Breast epithelium (tissue), 4 donors: ENCODE data around the gene PLPPR3. TPM values are rescaled to one million over a fixed set of nuclear protein-coding genes. Genes with fewer than 3 reads are reported as not detected.
A peak's percentile ranks its signal among the peaks of the same experiment; 100 is the strongest.
"Not testable (repeated sequence)": the region's sequence is repeated elsewhere in the genome, so short reads cannot be mapped to it uniquely, and the experiment has no call there.

Source experiments
- DNase-seq, 2 donors: peaks; one replicate each; pipeline ENCODE4 v3.0.0-alpha.2; 2019; ENCODE audit warnings: low spot score in 2 of 2
- H3K27ac ChIP-seq, 2 donors: fragments of 200-600 bp; sonication (generic) in 1 of 2; one replicate each; pipeline ENCODE4 v1.5.1; 2016 to 2019; ENCODE audit warnings: mild to moderate bottlenecking in 1 of 2
- H3K27me3 ChIP-seq, 2 donors: fragments of 200-600 bp; sonication (generic) in 1 of 2; one replicate each; pipeline versions ENCODE4 v1.5.1 to v1.6.0; 2017 to 2019; ENCODE audit warnings: control low read depth in 1 of 2, mild to moderate bottlenecking in 1 of 2
- H3K36me3 ChIP-seq: fragments of 200-600 bp; one replicate; pipeline ENCODE4 v1.5.1; 2019
- H3K4me1 ChIP-seq, 2 donors: fragments of 200-600 bp; sonication (generic); one replicate each; pipeline ENCODE4 v1.5.1; 2016 to 2019; ENCODE audit warnings: control low read depth in 1 of 2
- H3K4me3 ChIP-seq, 3 donors: fragments of 200-600 bp; sonication (generic); 1 replicate in 2 of 3; 2 replicates in 1 of 3; pipeline ENCODE4 v1.5.1; 2016 to 2019; ENCODE audit warnings: mild to moderate bottlenecking in 3 of 3, moderate library complexity in 2 of 3
- H3K9me3 ChIP-seq, 2 donors: fragments of 200-600 bp; sonication (generic) in 1 of 2; one replicate each; pipeline ENCODE4 v1.5.1; 2016 to 2019; ENCODE audit warnings: control low read depth in 1 of 2
- POLR2A ChIP-seq: fragments of 450-650 bp; IDR thresholded peaks from one replicate; pipeline ENCODE4 v1.6.1; 2016; ENCODE audit warnings: antibody characterized with exemption, mild to moderate bottlenecking, moderate library complexity
- POLR2AphosphoS5 ChIP-seq, 3 donors: sonication (generic); formaldehyde crosslinking; IDR thresholded peaks; one replicate each; pipeline ENCODE4 v1.6.1; 2017; ENCODE audit warnings: antibody characterized with exemption in 3 of 3
- intact Hi-C: fragments of 100-400 bp; cut with DNase I; formaldehyde crosslinking; loops from one replicate; pipeline ENCODE4 v1.15.1; 2023; ENCODE audit warnings: low total_unique reads
- total RNA-seq, 3 donors: library from RNA; depleted of rRNA; stranded (reverse); fragments of >200 nt; gene quantifications; one replicate each; pipeline ENCODE4 v1.1.0, GENCODE V29; 2016
- TF ChIP-seq, protein P1 (sequence below), 3 donors: fragments of 450-650 bp; IDR thresholded peaks; one replicate each; pipeline ENCODE4 v1.5.1; 2016 to 2017; ENCODE audit warnings: antibody characterized with exemption in 3 of 3, mild to moderate bottlenecking in 3 of 3, moderate library complexity in 3 of 3

The PLPPR3 gene
- total RNA-seq, 3 donors from 2014 or later: 6.9 to 9.1 TPM; not detected in 1

DNA sequence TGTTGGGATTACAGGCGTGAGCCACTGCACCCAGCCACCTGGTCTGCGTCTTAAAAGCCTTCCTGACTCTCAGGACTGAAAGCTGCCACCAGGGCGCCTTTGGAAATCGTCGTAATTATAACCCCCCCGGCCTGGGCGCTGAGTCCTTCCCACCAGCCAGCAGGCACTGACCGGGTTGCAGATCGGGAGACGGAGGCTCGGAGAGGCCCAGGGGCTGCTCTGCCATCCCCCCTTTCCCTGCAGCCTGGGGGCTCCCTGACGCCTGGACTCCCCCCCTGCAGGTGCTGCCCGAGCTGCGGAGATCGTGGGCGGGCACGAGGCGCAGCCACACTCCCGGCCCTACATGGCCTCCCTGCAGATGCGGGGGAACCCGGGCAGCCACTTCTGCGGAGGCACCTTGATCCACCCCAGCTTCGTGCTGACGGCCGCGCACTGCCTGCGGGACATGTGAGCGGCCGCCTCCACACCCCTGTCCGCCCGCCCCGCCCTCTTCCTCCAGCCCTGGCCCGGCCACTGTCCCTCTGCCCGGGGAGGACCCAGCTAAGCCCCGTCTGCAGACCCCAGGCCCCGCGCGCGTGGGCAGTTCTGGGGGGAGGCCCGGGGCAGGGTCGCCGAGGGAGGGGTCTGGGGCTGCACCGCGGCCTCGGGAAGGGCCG is 21.6 kb upstream of the PLPPR3 start:
- intact Hi-C loops: no loop called here
- peak overlapping the region; percentile 16 to 64 (median 43) for H3K4me3 ChIP-seq
- no peak for DNase-seq
- peaks cover 4 to 25% of the 10 kb centered on the region in 2 donors for H3K27me3 ChIP-seq
- no peak overlapping the region for H3K27ac ChIP-seq
- TF ChIP-seq, protein P1, sequence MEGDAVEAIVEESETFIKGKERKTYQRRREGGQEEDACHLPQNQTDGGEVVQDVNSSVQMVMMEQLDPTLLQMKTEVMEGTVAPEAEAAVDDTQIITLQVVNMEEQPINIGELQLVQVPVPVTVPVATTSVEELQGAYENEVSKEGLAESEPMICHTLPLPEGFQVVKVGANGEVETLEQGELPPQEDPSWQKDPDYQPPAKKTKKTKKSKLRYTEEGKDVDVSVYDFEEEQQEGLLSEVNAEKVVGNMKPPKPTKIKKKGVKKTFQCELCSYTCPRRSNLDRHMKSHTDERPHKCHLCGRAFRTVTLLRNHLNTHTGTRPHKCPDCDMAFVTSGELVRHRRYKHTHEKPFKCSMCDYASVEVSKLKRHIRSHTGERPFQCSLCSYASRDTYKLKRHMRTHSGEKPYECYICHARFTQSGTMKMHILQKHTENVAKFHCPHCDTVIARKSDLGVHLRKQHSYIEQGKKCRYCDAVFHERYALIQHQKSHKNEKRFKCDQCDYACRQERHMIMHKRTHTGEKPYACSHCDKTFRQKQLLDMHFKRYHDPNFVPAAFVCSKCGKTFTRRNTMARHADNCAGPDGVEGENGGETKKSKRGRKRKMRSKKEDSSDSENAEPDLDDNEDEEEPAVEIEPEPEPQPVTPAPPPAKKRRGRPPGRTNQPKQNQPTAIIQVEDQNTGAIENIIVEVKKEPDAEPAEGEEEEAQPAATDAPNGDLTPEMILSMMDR (IDR thresholded peaks at IDR 0.05): peak in 1 of 3 donors; percentile 32
- no peak for TF ChIP-seq POLR2AphosphoS5 (IDR thresholded peaks at IDR 0.05)
- H3K36me3 ChIP-seq: no peaks in the 10 kb centered on the region
- peaks cover 6 to 8% of the 10 kb centered on the region in 2 donors for H3K4me1 ChIP-seq
- H3K9me3 ChIP-seq: no peaks in the 10 kb centered on the region

DNA sequence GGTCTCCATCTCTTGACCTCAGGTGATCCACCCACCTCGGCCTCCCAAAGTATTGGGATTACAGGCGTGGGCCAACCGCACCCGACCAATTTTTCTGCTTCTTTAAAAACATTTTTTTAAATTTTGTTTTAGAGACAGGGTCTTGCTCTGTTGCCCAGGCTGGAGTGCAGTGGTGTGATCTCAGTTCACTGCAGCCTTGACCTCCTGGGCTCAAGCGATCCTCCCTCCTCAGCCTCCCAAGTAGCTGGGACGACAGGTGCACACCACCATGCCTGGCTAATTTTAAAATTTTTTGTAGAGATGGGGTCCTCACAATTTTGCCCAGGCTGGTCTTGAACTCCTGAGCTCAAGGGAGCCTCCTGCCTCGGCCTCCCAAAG is 21.0 kb upstream of the PLPPR3 start:
- H3K36me3 ChIP-seq, DNase-seq, H3K9me3 ChIP-seq, H3K4me1 ChIP-seq, H3K27ac ChIP-seq, H3K4me3 ChIP-seq, intact Hi-C loops: not testable (repeated sequence)
- H3K27me3 ChIP-seq: peaks cover 4 to 25% of the 10 kb centered on the region in 2 donors

DNA sequence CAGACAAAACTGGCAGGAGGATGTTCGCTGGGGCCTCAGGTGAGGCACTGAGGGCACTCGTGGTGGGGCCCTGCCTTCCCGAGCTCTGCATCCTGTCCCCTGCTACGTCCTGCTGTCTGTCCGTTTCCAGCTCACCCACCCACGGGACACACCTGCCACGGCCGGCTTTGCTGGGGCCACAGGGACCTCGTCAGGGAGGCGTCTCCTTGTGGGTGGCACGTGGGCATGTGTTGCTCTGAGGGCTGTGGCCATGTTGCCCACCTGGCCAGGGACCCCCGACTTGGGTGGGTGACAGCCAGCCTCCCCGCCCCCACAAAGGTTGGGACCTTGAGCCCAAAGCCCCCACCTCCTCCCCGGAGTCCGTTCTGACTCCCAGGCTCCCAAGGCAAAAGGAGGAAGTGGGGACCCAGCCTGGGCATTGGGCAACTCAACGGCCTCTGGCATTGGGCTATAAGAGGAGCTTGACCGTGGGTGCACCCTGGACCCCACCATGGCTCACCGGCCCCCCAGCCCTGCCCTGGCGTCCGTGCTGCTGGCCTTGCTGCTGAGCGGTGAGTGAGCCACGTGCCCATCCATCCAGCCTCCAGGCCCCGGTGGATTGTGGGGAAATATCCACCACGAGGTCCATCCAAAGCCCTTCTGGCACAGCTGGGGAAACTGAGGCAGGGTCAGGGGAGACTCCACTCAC is 18.9 kb upstream of the PLPPR3 start, which contains the start of gene PRTN3:
Gene PRTN3, plus strand, starts transcription at position 481 of the 688 bp plus-strand sequence. Its CDS starts 10 bp downstream, at position 491.
- Histone ChIP-seq H3K27ac (no peak within 1 kb of the TSS), H3K27me3 (peaks cover 8 to 26% of the 10 kb centered on the region in 2 donors), H3K9me3 (no peaks in the 10 kb centered on the region), H3K4me3 (no peak within 1 kb of the TSS), H3K4me1 (peaks cover 6 to 8% of the 10 kb centered on the region in 2 donors), H3K36me3 (no peaks in the 10 kb centered on the region)
- intact Hi-C loops: no loop called here
- no peak for DNase-seq
- TF ChIP-seq POLR2AphosphoS5 (IDR thresholded peaks at IDR 0.05): no peak
- TF ChIP-seq, protein P1 (IDR thresholded peaks at IDR 0.05): no peak
- no peak for TF ChIP-seq POLR2A

DNA sequence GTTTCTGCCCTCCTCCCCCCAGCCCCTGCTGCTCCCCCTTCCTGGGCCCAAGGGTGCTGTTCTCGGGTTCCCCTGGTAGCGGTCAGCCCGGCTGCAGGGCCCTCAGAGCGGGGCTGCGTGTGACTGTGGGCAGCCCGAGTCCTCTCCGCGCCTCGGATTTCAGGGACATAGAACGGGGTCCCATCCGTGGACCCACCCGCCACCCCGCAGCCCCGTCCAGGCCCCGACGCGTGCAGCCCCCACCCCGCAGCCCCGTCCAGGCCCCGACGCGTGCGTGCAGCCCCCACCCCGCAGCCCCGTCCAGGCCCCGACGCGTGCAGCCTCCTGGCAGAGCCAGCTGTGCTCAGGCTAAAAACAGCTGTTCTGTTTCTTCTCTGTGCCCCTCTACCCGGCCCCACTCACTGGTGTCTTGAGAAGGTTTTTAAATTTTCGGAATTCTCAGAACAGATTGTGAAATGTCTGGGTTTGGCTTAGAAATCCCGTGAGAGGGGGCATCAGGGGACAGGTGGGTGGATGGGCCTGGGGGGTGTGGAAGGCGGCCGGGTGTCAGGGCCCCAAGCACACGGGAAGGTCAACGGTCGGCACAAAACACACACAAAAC is 13.6 kb upstream of the PLPPR3 start:
- Histone ChIP-seq H3K27ac (no peak overlapping the region), H3K4me1 (no peaks in the 10 kb centered on the region), H3K9me3 (no peaks in the 10 kb centered on the region), H3K27me3 (peaks cover 8 to 36% of the 10 kb centered on the region in 2 donors), H3K4me3 (no peak overlapping the region), H3K36me3 (no peaks in the 10 kb centered on the region)
- intact Hi-C loops: no loop called here
- TF ChIP-seq POLR2AphosphoS5 (IDR thresholded peaks at IDR 0.05) (no peak), POLR2A (no peak)
- TF ChIP-seq, protein P1 (IDR thresholded peaks at IDR 0.05): no peak
- DNase-seq: no peak

DNA sequence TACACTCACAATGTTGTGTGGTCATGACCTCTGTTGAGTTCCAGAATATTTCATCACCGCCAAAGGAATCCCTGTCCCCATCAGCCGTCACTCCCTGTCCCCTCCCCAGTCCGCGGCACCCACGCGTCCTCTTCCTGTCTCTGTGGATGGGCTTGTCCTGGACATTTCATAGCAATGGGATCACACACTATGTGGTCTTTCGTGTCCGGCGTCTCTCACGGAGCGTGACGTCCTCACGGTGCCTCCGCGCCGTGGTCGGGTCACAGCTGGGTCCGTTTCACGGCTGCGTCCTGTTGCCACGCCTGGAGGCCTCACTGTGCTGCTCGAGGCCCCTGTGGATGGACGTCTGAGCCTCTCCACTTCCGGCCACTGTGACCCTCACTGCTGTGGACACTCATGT is 12.5 kb upstream of the PLPPR3 start:
- TF ChIP-seq POLR2AphosphoS5 (IDR thresholded peaks at IDR 0.05) (no peak), POLR2A (no peak)
- TF ChIP-seq, protein P1 (IDR thresholded peaks at IDR 0.05): no peak
- Histone ChIP-seq H3K4me1 (no peaks in the 10 kb centered on the region), H3K27ac (no peak overlapping the region), H3K36me3 (no peaks in the 10 kb centered on the region), H3K27me3 (peaks cover 8 to 40% of the 10 kb centered on the region in 2 donors), H3K4me3 (no peak overlapping the region), H3K9me3 (no peaks in the 10 kb centered on the region)
- intact Hi-C loops: no loop called here
- DNase-seq: no peak
